Effector memory CD4-positive, alpha-beta T cell (primary cell): ENCODE data around the gene RC3H1.
A peak's percentile ranks its signal among the peaks of the same experiment; 100 is the strongest.

ENCODE experiments used
- DNase-seq, 3 donors: peaks; one replicate each; pipeline ENCODE4 v3.0.0-alpha.2; 2020
- H3K27ac ChIP-seq: 2 replicates; pipeline ENCODE4 v1.7.0; 2013; ENCODE audit warnings: mild to moderate bottlenecking, low read length, moderate library complexity; ENCODE audit not compliant: insufficient read depth, poor library complexity, severe bottlenecking
- H3K27me3 ChIP-seq: replicated peaks from 2 replicates; pipeline ENCODE4 v1.7.0; 2013; ENCODE audit warnings: mild to moderate bottlenecking, low read length; ENCODE audit not compliant: insufficient read depth, control insufficient read depth, poor library complexity, severe bottlenecking
- H3K36me3 ChIP-seq: 2 replicates; pipeline ENCODE4 v1.7.0; 2013; ENCODE audit warnings: mild to moderate bottlenecking, low read length, moderate library complexity; ENCODE audit not compliant: control insufficient read depth, insufficient read depth
- H3K4me1 ChIP-seq: 2 replicates; pipeline ENCODE4 v1.7.0; 2013; ENCODE audit warnings: low read length, mild to moderate bottlenecking; ENCODE audit not compliant: control insufficient read depth, insufficient read depth, poor library complexity, severe bottlenecking
- H3K4me3 ChIP-seq: 2 replicates; pipeline ENCODE4 v1.7.0; 2013; ENCODE audit warnings: low read length, low read depth, mild to moderate bottlenecking; ENCODE audit not compliant: insufficient read depth, poor library complexity, severe bottlenecking
- H3K9me3 ChIP-seq: 2 replicates; pipeline ENCODE4 v1.7.0; 2013; ENCODE audit warnings: mild to moderate bottlenecking, low read length, moderate library complexity; ENCODE audit not compliant: control insufficient read depth

Gene RC3H1

GRCh38 chr1:174028495-174028894 is 6.3 kb upstream of the RC3H1 start:
- Histone ChIP-seq H3K4me1 (no peaks in the 10 kb centered on the region), H3K27me3 (no peaks in the 10 kb centered on the region), H3K27ac (no peak overlapping the region), H3K4me3 (no peak overlapping the region), H3K36me3 (no peaks in the 10 kb centered on the region), H3K9me3 (no peaks in the 10 kb centered on the region)
- no peak for DNase-seq

- Histone ChIP-seq H3K9me3 (no peaks in the 10 kb centered on the region), H3K4me3 (no peak overlapping the region), H3K27me3 (no peaks in the 10 kb centered on the region), H3K27ac (no peak overlapping the region), H3K4me1 (peaks cover 10% of the 10 kb centered on the region), H3K36me3 (no peaks in the 10 kb centered on the region)
- no peak for DNase-seq
Observed at GRCh38 chr1:174023440-174023839, 1.3 kb upstream of the RC3H1 start.

DNA sequence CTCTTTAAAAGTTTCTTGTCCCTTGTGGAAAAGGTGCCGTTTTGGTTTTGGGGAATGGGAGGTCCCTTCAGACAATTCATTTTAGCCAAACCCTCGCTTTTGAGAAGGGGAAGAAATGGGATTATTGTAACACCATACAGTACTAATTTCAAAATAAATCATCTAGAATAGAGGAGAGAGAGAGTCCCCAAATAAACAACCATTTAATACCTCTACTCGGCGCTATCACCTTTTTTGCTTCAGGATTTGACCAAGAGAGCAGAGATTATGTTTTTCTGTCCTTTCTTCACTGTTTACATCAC is 770 bp upstream of the RC3H1 start:
- Histone ChIP-seq H3K27me3 (no peaks in the 10 kb centered on the region), H3K4me1 (peaks cover 14% of the 10 kb centered on the region), H3K4me3 (peak overlapping the region; percentile 74)

DNA sequence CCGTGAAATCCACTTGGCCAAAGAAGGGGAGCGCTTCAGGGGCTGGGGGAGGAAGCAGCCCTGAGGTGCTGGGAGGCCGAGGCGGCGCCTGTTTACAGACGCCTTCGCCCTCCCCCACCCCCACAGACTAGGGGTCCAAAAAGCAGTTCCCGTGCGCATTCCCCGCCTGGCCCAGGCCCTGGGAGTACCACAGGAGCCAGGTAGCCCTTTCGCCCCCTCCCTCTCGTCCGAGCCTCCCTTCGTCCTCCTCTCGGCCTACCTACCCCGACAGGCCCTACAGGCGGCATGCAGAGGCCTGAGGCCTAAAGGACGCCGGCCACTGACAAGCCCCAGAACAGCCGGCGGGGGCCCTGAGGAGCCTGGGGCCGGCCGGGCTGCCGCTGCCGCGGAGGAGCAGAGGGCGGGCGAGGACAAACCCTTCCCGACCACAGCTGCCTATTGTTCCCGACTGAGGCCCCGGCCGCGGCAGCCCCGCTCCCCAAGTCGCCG is 522 bp downstream of the RC3H1 start:
- no peaks in the 10 kb centered on the region for H3K9me3 ChIP-seq
- H3K4me3 ChIP-seq, result peak overlapping the region; percentile 74
- H3K27ac ChIP-seq, result peak overlapping the region; percentile 86
- H3K36me3 ChIP-seq, result no peaks in the 10 kb centered on the region
- peaks cover 15% of the 10 kb centered on the region for H3K4me1 ChIP-seq
- DNase-seq, result peak; percentile 2 to 13 (median 8)
- no peaks in the 10 kb centered on the region for H3K27me3 ChIP-seq

More for the DNA sequence above, 770 bp upstream of the RC3H1 start:
- Histone ChIP-seq H3K9me3 (no peaks in the 10 kb centered on the region), H3K36me3 (no peaks in the 10 kb centered on the region), H3K27ac (peak overlapping the region; percentile 86)
- no peak for DNase-seq

DNA sequence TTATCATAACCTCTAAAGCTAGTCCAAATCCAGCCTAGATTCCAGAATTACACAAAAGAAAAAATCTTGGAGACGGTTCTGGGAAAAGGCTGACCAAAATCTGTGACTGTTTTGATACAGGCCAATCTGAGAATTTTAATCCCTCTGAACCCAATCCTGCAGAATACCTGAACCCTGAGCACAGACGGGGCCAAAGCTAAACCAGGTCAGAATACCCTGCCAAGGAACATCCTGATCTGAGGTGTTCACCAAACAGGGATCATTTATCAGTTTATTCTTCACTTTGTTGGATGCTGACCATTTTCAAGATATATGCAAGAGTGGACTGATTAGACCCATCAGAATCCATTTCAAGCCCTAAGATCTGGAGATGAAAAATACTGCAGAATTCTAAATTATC is 3.6 kb downstream of the RC3H1 start:
- no peak for DNase-seq
- no peaks in the 10 kb centered on the region for H3K36me3 ChIP-seq
- peaks cover 15% of the 10 kb centered on the region for H3K4me1 ChIP-seq
- no peak overlapping the region for H3K27ac ChIP-seq
- no peaks in the 10 kb centered on the region for H3K9me3 ChIP-seq
- no peak overlapping the region for H3K4me3 ChIP-seq
- no peaks in the 10 kb centered on the region for H3K27me3 ChIP-seq

GRCh38 chr1:174017231-174017970 is 4.8 kb downstream of the RC3H1 start:
- DNase-seq, result no peak
- no peaks in the 10 kb centered on the region for H3K9me3 ChIP-seq
- H3K4me3 ChIP-seq, result no peak overlapping the region
- no peak overlapping the region for H3K27ac ChIP-seq
- no peaks in the 10 kb centered on the region for H3K27me3 ChIP-seq
- H3K4me1 ChIP-seq, result peaks cover 8% of the 10 kb centered on the region
- H3K36me3 ChIP-seq, result no peaks in the 10 kb centered on the region

DNA sequence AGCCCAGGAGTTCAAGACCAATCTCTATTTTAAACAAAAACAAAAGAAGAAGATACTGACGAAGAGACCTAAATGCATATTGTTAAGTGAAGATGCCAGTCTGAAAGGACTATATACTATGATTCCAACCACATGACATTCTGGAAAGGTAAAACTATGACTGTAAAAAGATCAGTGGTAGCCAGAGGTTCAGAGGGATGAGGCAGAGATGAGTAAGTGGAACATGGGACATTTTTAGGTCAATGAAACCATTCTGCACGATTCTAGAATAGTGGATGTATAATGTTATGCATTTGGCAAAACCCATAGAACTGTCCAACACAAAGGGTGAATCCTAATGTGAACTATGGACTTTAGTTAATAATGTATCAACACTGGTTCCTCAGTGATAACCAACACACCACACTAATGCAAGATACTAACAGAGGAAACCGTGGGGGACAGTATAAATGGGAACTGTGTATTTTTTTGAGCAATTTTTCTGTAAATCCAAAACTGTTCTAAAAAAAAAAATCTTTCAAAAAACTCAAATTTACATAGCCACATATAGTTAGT is 8.2 kb downstream of the RC3H1 start:
- no peaks in the 10 kb centered on the region for H3K36me3 ChIP-seq
- peaks cover 8% of the 10 kb centered on the region for H3K4me1 ChIP-seq
- no peak for DNase-seq
- no peak overlapping the region for H3K27ac ChIP-seq
- H3K4me3 ChIP-seq, result no peak overlapping the region
- no peaks in the 10 kb centered on the region for H3K27me3 ChIP-seq
- no peaks in the 10 kb centered on the region for H3K9me3 ChIP-seq

DNA sequence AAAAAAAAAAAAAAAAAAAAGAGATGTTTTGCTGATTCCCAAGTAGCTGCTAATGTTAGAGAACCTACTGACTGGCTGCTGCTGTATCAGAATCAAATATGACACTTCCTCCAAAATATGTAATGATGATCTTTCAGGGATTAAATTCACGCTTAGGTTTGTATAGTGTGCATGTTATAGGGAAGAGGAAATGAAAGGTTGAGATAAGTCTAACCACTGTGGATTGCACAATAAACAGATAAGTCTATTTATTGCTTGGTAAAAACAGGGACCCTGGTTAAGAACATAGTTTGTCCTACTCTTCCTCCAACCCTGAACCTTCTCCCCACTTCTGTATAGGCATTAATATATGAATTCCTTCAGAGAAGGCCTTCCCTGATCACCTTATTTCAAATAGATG is 13.2 kb downstream of the RC3H1 start:
- H3K27me3 ChIP-seq, result no peaks in the 10 kb centered on the region
- H3K27ac ChIP-seq, result no peak overlapping the region
- no peaks in the 10 kb centered on the region for H3K4me1 ChIP-seq
- no peaks in the 10 kb centered on the region for H3K36me3 ChIP-seq
- H3K4me3 ChIP-seq, result no peak overlapping the region
- no peak for DNase-seq
- H3K9me3 ChIP-seq, result no peaks in the 10 kb centered on the region

DNA sequence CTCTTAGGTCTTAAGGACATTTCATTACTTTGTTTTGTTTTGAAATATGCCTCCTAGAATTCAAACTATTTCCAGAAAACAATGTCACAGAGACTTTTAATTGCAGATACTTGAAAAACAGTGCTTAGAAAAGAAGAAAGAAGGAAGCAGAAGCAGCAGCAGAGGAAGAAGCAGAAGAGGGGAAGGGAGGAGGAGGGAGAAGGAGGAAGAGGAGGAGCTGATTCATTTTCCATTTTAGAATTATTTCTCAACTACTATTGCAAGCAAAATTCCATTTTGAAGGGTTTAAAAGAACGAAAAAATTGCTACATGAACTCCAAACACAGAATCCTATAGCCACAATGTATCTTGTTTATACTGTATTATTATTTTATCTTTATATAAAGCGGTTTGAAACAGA is 13.9 kb downstream of the RC3H1 start:
- H3K36me3 ChIP-seq, result no peaks in the 10 kb centered on the region
- no peaks in the 10 kb centered on the region for H3K4me1 ChIP-seq
- no peak overlapping the region for H3K27ac ChIP-seq
- DNase-seq, result no peak
- no peaks in the 10 kb centered on the region for H3K9me3 ChIP-seq
- H3K4me3 ChIP-seq, result no peak overlapping the region
- H3K27me3 ChIP-seq, result no peaks in the 10 kb centered on the region

GRCh38 chr1:174007851-174008250 is 14.3 kb downstream of the RC3H1 start:
- no peaks in the 10 kb centered on the region for H3K9me3 ChIP-seq
- no peaks in the 10 kb centered on the region for H3K36me3 ChIP-seq
- no peak overlapping the region for H3K27ac ChIP-seq
- no peaks in the 10 kb centered on the region for H3K4me1 ChIP-seq
- H3K4me3 ChIP-seq, result no peak overlapping the region
- no peak for DNase-seq
- H3K27me3 ChIP-seq, result no peaks in the 10 kb centered on the region
